Testis (tissue), 2 donors: ENCODE data around the gene CARD10.

ENCODE experiments used
- POLR2A ChIP-seq: fragments of 450-650 bp; IDR thresholded peaks from one replicate; pipeline ENCODE4 v1.6.1; 2017; ENCODE audit warnings: antibody characterized with exemption, mild to moderate bottlenecking, moderate library complexity
- TF ChIP-seq, protein P1 (sequence below), 3 experiments: fragments of 450-650 bp in 2 of 3; fragments of 200-600 bp in 1 of 3; sonication (generic) in 1 of 3; IDR thresholded peaks; one replicate each; pipeline ENCODE4 v1.5.1; 2016 to 2019; ENCODE audit warnings: antibody characterized with exemption in 3 of 3, mild to moderate bottlenecking in 2 of 3, moderate library complexity in 1 of 3

DNA sequence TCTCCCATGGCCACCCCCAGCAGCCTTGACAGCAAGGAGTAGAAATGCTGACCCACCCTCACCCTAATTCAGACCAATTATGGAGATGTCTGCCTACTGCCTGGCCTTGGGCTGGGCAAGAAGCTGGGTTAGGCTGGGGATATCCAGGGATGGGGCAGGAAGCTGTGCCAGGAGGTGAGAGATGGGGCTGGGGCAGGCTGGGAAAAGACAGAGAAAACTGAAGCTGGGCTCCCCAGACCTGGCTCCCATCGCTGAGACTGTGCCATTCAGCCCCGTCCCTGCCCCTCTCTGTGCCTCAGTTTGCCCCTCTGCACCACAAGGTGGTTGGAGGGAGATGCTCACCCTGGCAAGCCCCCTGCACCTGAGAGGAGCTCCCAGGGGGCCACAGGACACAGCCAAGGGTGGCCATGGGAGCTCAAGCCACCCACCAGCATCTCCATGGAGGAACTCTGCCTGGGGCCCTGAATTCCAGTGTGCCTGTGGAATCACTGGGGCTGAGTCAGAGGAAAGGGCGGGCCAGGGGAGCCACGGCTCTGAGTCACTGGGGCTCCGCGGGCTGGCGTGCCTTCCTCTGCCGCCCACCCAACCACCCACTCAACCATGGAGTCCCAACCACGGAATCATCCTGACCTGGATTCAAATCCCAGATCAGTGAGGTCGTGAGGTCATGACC lies 6.0 kb upstream of the CARD10 start:
- TF ChIP-seq, protein P1, sequence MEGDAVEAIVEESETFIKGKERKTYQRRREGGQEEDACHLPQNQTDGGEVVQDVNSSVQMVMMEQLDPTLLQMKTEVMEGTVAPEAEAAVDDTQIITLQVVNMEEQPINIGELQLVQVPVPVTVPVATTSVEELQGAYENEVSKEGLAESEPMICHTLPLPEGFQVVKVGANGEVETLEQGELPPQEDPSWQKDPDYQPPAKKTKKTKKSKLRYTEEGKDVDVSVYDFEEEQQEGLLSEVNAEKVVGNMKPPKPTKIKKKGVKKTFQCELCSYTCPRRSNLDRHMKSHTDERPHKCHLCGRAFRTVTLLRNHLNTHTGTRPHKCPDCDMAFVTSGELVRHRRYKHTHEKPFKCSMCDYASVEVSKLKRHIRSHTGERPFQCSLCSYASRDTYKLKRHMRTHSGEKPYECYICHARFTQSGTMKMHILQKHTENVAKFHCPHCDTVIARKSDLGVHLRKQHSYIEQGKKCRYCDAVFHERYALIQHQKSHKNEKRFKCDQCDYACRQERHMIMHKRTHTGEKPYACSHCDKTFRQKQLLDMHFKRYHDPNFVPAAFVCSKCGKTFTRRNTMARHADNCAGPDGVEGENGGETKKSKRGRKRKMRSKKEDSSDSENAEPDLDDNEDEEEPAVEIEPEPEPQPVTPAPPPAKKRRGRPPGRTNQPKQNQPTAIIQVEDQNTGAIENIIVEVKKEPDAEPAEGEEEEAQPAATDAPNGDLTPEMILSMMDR (IDR thresholded peaks at IDR 0.05) = no peak
- no peak for TF ChIP-seq POLR2A
